Activated CD4-positive, alpha-beta T cell treated with anti-CD3 and anti-CD28 coated beads, Interleukin-2, amount 50 U/mL, for 48 hours (primary cell): ENCODE results near the gene PEX1.
"Not testable (repeated sequence)": the region's sequence is repeated elsewhere in the genome, so short reads cannot be mapped to it uniquely, and the experiment has no call there.

Experiments
- DNase-seq, 2 experiments: peaks; one replicate each; pipeline ENCODE4 v3.0.0-alpha.2; 2020

PEX1 gene

GRCh38 chr7:92503767-92504166, 24.6 kb downstream of the PEX1 start:
- DNase-seq, result no peak

- no peak for DNase-seq
Measured at GRCh38 chr7:92498557-92498956, 29.8 kb downstream of the PEX1 start.

GRCh38 chr7:92496876-92497275, 31.4 kb downstream of the PEX1 start:
- no peak for DNase-seq

- DNase-seq, result no peak
Measured at GRCh38 chr7:92489634-92490033, 38.7 kb downstream of the PEX1 start.

- DNase-seq, result no peak
Measured at GRCh38 chr7:92487804-92488203, 40.5 kb downstream of the PEX1 start.

- DNase-seq, result no peak
Measured at GRCh38 chr7:92485974-92486373, 42.3 kb downstream of the PEX1 start.

GRCh38 chr7:92485267-92485892, 42.9 kb downstream of the PEX1 start:
- no peak for DNase-seq

GRCh38 chr7:92484226-92484625, 44.1 kb downstream of the PEX1 start:
- DNase-seq, result not testable (repeated sequence)

GRCh38 chr7:92483624-92484023, 44.7 kb downstream of the PEX1 start:
- not testable (repeated sequence) for DNase-seq

- DNase-seq, result not testable (repeated sequence)
Measured at GRCh38 chr7:92479146-92479545, 49.2 kb downstream of the PEX1 start.

GRCh38 chr7:92478711-92479110, 49.6 kb downstream of the PEX1 start:
- no peak for DNase-seq

- DNase-seq, result no peak
Measured at GRCh38 chr7:92478095-92478494, 50.2 kb downstream of the PEX1 start.

GRCh38 chr7:92477681-92478080, 50.6 kb downstream of the PEX1 start, which contains the start of gene ERVW-1:
Gene ERVW-1 (minus strand): TSS chr7:92477946. CDS start chr7:92470381, 7,565 bp downstream.
- not testable (repeated sequence) for DNase-seq

GRCh38 chr7:92475851-92476590, 52.3 kb downstream of the PEX1 start:
- DNase-seq, result not testable (repeated sequence)

GRCh38 chr7:92475261-92475770, 53.0 kb downstream of the PEX1 start:
- not testable (repeated sequence) for DNase-seq

- DNase-seq, result not testable (repeated sequence)
Measured at GRCh38 chr7:92473989-92474388, 54.3 kb downstream of the PEX1 start.

GRCh38 chr7:92468589-92468988, 59.7 kb downstream of the PEX1 start:
- DNase-seq, result not testable (repeated sequence)

- no peak for DNase-seq
Measured at GRCh38 chr7:92466682-92467081, 61.6 kb downstream of the PEX1 start.

GRCh38 chr7:92464515-92464914, 63.8 kb downstream of the PEX1 start:
- DNase-seq, result no peak

GRCh38 chr7:92462560-92462959, 65.8 kb downstream of the PEX1 start:
- no peak for DNase-seq

GRCh38 chr7:92461027-92462003, 67.0 kb downstream of the PEX1 start:
- peak; percentile 11 to 16 for DNase-seq

GRCh38 chr7:92460510-92460909, 67.8 kb downstream of the PEX1 start:
- no peak for DNase-seq

- DNase-seq, result no peak
Measured at GRCh38 chr7:92460109-92460508, 68.2 kb downstream of the PEX1 start.
